HG02610 (cell line): ENCODE measurements around the gene NAV1.
"Not testable (repeated sequence)": the region's sequence is repeated elsewhere in the genome, so short reads cannot be mapped to it uniquely, and the experiment has no call there.

Experiments
- ATAC-seq: cut with Tn5 transposase; IDR thresholded peaks from one replicate; pipeline ENCODE4 v1.9.1; 2021; ENCODE audit warnings: mild to moderate bottlenecking, moderate library complexity; ENCODE audit not compliant: unreplicated experiment

Gene NAV1

GRCh38 chr1:201545851-201546492 lies 7.0 kb downstream of the NAV1 start:
- no peak for ATAC-seq

DNA sequence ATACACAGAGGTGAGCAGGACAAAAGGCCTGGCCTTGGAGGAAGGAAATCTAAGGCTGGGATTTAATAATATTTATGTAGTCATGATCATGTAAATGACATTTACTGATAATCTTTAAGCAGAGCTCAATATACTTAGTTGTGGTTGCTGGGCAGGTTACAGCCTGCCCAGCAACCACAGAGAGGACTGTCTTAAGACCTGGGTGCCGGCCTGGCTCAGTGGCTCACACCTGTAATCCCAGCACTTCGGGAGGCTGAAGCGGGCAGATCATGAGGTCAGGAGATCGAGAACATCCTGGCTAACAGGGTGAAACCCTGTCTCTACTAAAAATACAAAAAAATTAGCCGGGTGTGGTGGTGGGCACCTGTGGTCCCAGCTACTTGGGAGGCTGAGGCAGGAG lies 10.6 kb downstream of the NAV1 start:
- not testable (repeated sequence) for ATAC-seq

DNA sequence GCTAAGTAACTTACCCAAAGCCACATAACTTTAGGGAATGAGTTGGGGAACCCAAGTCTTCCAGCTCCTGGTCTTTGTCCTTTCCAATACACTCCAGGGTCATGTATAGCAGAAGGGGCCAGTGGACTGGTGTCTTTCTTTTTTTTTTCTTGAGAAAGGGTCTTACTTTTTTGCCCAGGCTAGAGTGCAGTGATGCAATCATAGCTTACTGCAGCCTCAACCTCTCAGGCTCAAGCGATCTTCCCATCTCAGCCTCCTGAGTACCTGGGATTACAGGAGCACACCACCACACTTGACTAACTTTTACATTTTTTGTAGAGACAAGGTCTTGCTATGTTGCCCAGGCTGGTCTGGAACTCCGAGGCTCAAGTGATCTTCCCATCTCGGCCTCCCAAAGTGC lies 12.2 kb downstream of the NAV1 start:
- ATAC-seq, result no peak

- no peak for ATAC-seq
These were observed 13.2 kb downstream of the NAV1 start for GRCh38 chr1:201551877-201552731.

DNA sequence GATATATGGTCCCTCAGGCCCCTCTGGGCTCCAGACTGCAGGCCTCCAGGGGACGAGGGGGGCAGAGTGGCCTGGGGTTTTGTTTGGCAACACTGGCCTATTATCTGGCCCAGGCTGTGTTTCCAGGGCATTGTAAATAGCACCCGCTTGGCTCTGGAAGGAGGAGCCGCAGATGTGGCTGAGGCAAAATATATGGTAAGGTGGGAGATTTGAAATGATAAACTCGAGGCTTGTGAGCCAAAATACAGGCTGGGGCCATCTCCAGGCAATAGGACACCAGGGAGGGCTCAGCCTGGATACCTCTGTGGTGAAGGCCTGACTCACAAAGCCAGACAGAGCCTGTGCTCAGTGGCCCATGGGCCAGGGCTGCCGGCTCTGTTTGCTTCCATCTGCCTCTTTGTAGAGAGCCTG lies 14.0 kb downstream of the NAV1 start:
- ATAC-seq, result no peak

- ATAC-seq, result no peak
These were observed 14.7 kb downstream of the NAV1 start for GRCh38 chr1:201553496-201554189.

DNA sequence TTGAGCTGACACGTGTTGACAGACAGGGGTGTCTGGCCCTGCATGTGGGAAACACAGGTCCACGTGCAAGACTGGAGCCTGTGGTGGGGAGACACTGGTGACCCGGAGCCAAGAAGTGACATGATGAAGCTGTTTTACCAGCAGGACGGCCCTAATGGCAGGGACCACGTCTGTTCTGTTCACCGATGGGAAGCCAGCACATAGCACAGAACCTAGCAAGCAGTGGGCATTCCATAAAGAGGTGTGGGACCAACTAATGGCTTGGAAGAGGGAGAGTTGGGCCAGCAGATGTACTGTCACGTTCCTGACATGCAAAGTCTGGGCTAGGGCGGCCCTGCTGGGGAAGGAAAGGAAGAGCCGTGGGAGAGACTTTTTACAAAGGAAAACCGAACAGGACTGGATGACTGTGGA lies 15.3 kb downstream of the NAV1 start:
- no peak for ATAC-seq

DNA sequence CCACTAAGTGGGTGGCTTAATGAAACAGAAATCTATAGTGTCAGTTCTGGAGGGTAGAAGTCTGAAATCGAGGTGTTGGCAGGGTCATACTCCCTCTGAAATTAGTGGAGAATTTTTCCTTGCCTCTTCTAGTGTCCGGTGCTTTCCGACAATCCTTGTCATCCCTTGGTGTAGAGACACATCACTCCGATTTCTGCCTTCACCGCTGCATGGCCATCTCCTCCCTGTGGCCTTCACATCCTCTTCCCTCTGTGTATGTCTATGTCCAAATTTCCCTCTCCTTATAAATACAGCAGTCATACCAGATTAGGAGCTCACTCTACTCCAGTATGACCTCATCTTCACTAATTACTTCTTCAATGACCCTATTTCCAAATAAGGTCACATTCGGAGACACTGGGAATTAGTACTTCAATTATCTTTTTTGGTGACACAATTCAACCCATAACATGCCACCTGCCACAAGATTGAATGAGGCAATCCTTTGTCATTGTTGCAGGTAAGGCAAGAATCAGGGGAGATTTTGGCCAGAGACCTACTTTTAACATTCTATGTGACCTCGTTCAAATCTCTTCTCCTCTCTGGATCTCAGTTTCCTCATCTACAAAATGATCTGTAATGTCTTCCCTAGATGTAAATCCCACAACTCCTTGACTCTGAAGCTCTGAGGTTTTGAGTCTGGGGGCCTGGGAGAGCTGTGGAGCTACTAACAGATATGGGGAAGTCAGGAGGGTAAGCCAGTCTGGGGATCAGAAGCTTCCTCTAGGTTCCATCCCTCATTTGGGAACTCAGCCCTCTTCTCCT lies 16.1 kb downstream of the NAV1 start:
- no peak for ATAC-seq

- no peak for ATAC-seq
These were observed 16.6 kb downstream of the NAV1 start for GRCh38 chr1:201555593-201555945.

- ATAC-seq, result no peak
These were observed 18.1 kb downstream of the NAV1 start for GRCh38 chr1:201556841-201557571.

DNA sequence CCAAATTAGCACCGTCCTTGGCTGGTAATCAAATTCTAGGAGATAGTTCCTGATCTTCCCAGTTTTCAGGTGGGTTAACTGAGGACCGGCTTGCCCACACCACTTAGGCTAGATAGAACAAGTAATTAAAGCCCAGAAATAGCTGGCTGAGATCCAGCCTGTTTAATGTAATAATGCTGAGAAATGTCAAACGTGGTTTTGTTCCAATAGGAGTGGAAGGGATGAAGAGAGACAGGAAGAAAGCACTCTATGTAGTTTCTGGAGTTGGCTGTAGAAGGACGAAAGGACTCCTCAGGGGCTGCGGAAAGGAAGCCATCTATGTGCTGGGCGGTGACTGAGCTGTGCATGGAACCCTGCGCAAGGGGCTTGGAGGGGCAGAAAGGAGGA lies 18.6 kb downstream of the NAV1 start:
- no peak for ATAC-seq

DNA sequence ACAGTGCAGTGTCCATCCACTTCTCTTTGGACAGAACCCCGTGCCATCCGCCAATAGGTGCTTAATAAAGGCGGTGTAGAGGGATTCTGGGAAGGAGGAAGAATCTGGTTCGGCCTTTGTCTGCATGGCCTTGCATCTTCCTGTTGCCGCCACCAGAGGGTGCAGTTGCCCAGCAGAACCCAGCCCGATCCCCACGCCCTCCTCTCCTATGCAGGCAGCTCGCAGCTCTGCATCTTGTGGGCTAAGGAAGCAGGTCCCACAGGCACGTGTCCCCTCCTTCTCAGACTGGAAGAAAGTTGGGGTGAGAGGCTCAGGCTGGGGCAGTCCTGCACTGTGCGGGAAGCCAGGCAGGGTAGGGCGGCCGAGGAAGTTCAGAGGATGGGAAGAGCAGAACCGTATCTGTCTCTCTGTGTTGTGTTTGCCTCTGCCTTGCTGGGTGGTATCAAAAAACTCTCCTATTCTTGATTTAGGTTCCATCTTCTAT lies 20.8 kb downstream of the NAV1 start:
- peak; percentile 66 for ATAC-seq

GRCh38 chr1:201560328-201561194 lies 21.6 kb downstream of the NAV1 start:
- no peak for ATAC-seq

DNA sequence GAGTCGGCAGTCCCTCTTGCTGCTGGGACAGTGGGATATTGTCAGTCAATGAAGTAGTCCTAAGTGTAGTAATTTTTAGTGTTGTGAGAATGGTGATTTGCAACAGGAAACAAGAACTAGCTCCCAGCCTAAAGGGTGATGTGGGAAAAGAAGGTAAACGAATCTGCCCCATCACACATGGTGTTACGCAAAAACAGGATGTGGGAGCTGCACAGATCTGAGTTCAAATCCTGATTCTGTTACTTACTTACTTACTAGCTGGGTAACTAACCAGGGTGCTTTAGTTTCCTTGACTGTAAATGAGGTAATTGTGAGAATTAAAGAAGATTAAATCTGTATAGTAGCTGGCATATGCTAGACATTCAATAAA lies 22.3 kb downstream of the NAV1 start:
- ATAC-seq, result no peak

GRCh38 chr1:201561601-201562000 lies 22.7 kb downstream of the NAV1 start:
- no peak for ATAC-seq

DNA sequence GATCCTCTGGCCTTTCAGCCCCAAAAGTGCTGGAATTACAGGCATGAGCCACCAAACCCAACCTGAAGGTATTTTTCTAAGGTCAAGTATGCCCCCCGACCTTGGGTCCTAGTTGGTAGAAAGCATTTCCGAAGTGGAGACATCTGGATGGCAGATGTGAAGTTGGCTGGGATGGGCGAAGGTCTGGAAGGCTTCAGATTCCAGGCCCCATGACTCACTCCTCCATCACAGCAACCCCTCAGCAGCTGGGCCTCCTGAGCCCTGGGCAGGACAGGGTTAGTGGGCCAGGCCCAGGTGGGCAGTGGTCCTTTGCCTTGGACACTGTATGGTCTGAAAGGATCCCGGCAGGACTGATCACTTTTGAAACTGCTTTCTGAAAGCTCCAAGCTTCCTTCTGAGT lies 23.3 kb downstream of the NAV1 start:
- no peak for ATAC-seq

GRCh38 chr1:201562659-201563405 lies 23.9 kb downstream of the NAV1 start:
- no peak for ATAC-seq

DNA sequence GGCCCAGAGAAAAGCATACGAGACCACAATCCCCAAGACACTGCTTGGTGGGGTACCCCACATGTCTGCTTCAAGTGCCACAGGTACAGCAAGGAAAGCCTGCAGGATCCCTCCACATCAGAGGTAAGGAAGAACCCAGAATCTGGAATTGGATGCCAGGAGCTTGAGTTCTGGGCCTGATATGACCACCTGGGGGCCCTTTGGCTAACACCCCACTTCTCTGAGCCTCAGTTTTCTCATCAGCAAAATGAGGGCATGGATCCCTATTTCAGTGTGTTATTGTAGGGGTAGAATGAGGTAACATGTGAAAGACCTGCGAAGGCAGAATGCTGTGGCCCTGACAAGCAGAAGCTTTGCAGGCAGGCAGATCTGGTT lies 24.5 kb downstream of the NAV1 start:
- ATAC-seq, result no peak

- no peak for ATAC-seq
These were observed 25.0 kb downstream of the NAV1 start for GRCh38 chr1:201563941-201564340.
